NCI-H2196 treated with DMSO at 0.1 percent for 48 hours (cell line): ENCODE data around the gene TUNAR.

ENCODE experiments used
- DNase-seq: peaks from one replicate; lab custom pipeline; 2025; ENCODE audit not compliant: unreplicated experiment; lab: John Stamatoyannopoulos, UW

TUNAR gene

GRCh38 chr14:95876761-95877538 lies at the start of gene TUNAR:
TSS of gene TUNAR (plus strand) at chr14:95876832.
- no peak for DNase-seq

- no peak for DNase-seq
Observed at GRCh38 chr14:95828649-95829265, 47.9 kb upstream of the TUNAR start.

GRCh38 chr14:95829321-95829720 lies 47.3 kb upstream of the TUNAR start:
- no peak for DNase-seq

GRCh38 chr14:95830386-95830785 lies 46.2 kb upstream of the TUNAR start:
- no peak for DNase-seq

- no peak for DNase-seq
Observed at GRCh38 chr14:95831041-95831440, 45.6 kb upstream of the TUNAR start.

- DNase-seq: no peak
Observed at GRCh38 chr14:95831468-95831867, 45.2 kb upstream of the TUNAR start.

- DNase-seq: no peak
Observed at GRCh38 chr14:95832012-95832411, 44.6 kb upstream of the TUNAR start.

GRCh38 chr14:95833429-95833828 lies 43.2 kb upstream of the TUNAR start:
- DNase-seq: no peak

- DNase-seq: no peak
Observed at GRCh38 chr14:95834496-95834895, 42.1 kb upstream of the TUNAR start.

GRCh38 chr14:95835121-95835730 lies 41.4 kb upstream of the TUNAR start:
- no peak for DNase-seq

- no peak for DNase-seq
Observed at GRCh38 chr14:95838862-95839261, 37.8 kb upstream of the TUNAR start.

- no peak for DNase-seq
Observed at GRCh38 chr14:95840094-95840700, 36.4 kb upstream of the TUNAR start.

- DNase-seq: no peak
Observed at GRCh38 chr14:95841668-95842067, 35.0 kb upstream of the TUNAR start.

GRCh38 chr14:95849761-95850160 lies 26.9 kb upstream of the TUNAR start:
- no peak for DNase-seq

- no peak for DNase-seq
Observed at GRCh38 chr14:95850429-95850828, 26.2 kb upstream of the TUNAR start.

- DNase-seq: no peak
Observed at GRCh38 chr14:95855606-95856005, 21.0 kb upstream of the TUNAR start.

GRCh38 chr14:95857275-95857674 lies 19.4 kb upstream of the TUNAR start:
- DNase-seq: no peak

GRCh38 chr14:95858893-95859292 lies 17.7 kb upstream of the TUNAR start:
- no peak for DNase-seq

- no peak for DNase-seq
Observed at GRCh38 chr14:95862243-95862642, 14.4 kb upstream of the TUNAR start.

GRCh38 chr14:95863295-95863694 lies 13.3 kb upstream of the TUNAR start:
- DNase-seq: no peak

- no peak for DNase-seq
Observed at GRCh38 chr14:95869776-95870175, 6.9 kb upstream of the TUNAR start.

GRCh38 chr14:95870772-95871171 lies 5.9 kb upstream of the TUNAR start:
- DNase-seq: no peak
